ENCODE results near the gene ZNF423.

GRCh38 chr16:49442805-49443204, 413.1 kb downstream of the ZNF423 start:
- TF ChIP-seq ZBTB1 (CRISPR knock-in tag; IDR thresholded peaks at IDR 0.05; ENCODE audit: borderline replicate concordance) (no peak), FOSL2 (CRISPR knock-in tag; IDR thresholded peaks at IDR 0.05) (no peak), ELF3 (CRISPR knock-in tag; IDR thresholded peaks at IDR 0.05) (no peak), ZNF326 (CRISPR knock-in tag; IDR thresholded peaks at IDR 0.05; ENCODE audit: borderline replicate concordance) (no peak), GLI4 (CRISPR knock-in tag; IDR thresholded peaks at IDR 0.05; ENCODE audit: borderline replicate concordance) (no peak), ETV5 (CRISPR knock-in tag; IDR thresholded peaks at IDR 0.05; ENCODE audit: borderline replicate concordance) (no peak), NKX3-1 (CRISPR knock-in tag; IDR thresholded peaks at IDR 0.05) (no peak), POLR2A (IDR thresholded peaks at IDR 0.05; ENCODE audit: insufficient read depth in 1 of 2, low read depth in 2 of 2, low read length in 2 of 2) (no peak), HNRNPLL (IDR thresholded peaks at IDR 0.05; ENCODE audit: low read depth, low read length, poor library complexity, severe bottlenecking) (no peak), ZNF530 (CRISPR knock-in tag; IDR thresholded peaks at IDR 0.05; ENCODE audit: low read depth) (no peak), RFX1 (IDR thresholded peaks at IDR 0.05) (no peak), ZFX (CRISPR knock-in tag; IDR thresholded peaks at IDR 0.05; ENCODE audit: low read depth) (no peak)
- TF ChIP-seq, protein P1, sequence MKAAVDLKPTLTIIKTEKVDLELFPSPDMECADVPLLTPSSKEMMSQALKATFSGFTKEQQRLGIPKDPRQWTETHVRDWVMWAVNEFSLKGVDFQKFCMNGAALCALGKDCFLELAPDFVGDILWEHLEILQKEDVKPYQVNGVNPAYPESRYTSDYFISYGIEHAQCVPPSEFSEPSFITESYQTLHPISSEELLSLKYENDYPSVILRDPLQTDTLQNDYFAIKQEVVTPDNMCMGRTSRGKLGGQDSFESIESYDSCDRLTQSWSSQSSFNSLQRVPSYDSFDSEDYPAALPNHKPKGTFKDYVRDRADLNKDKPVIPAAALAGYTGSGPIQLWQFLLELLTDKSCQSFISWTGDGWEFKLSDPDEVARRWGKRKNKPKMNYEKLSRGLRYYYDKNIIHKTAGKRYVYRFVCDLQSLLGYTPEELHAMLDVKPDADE (CRISPR knock-in tag; IDR thresholded peaks at IDR 0.05) = no peak
- TF ChIP-seq, protein P2, sequence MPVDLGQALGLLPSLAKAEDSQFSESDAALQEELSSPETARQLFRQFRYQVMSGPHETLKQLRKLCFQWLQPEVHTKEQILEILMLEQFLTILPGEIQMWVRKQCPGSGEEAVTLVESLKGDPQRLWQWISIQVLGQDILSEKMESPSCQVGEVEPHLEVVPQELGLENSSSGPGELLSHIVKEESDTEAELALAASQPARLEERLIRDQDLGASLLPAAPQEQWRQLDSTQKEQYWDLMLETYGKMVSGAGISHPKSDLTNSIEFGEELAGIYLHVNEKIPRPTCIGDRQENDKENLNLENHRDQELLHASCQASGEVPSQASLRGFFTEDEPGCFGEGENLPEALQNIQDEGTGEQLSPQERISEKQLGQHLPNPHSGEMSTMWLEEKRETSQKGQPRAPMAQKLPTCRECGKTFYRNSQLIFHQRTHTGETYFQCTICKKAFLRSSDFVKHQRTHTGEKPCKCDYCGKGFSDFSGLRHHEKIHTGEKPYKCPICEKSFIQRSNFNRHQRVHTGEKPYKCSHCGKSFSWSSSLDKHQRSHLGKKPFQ (CRISPR knock-in tag; IDR thresholded peaks at IDR 0.05; ENCODE audit: insufficient replicate concordance) = no peak

Data from HepG2 (cell line).